Measurements from ENCODE around the gene SORCS1. TPM values are rescaled to one million over a fixed set of nuclear protein-coding genes. Genes with fewer than 3 reads are reported as not detected.

The SORCS1 gene
- polyA plus RNA-seq, 3 donors, result 0.09 TPM; not detected in 2

DNA sequence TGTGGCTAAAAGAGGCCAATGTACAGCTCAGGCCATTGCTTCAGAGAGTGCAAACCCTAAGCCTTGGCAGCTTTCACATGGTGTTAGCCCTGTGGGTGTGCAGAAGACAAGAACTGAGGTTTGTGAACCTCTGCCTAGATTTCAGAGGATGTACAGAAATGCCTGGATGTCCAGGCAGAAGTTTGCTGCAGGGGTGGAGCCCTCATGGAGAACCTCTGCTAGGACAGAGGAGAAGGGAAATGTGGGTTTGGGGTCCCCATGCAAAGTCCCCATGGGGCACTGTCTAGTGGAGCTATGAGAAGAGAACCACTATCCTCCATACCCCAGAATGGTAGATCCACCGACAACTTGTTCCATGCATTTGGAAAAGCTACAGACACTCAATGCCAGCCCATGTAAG, 12.4 kb downstream of the SORCS1 start:
- H3K27me3 Mint-ChIP-seq (ENCODE audit: low read depth in 3 of 3), result no peaks in the 10 kb centered on the region
- no peak overlapping the region for H3K9ac ChIP-seq (ENCODE audit: insufficient read depth, low read length, poor library complexity, severe bottlenecking)
- intact Hi-C loops (cut with micrococcal nuclease), result no loop called here
- TF ChIP-seq, protein P1, sequence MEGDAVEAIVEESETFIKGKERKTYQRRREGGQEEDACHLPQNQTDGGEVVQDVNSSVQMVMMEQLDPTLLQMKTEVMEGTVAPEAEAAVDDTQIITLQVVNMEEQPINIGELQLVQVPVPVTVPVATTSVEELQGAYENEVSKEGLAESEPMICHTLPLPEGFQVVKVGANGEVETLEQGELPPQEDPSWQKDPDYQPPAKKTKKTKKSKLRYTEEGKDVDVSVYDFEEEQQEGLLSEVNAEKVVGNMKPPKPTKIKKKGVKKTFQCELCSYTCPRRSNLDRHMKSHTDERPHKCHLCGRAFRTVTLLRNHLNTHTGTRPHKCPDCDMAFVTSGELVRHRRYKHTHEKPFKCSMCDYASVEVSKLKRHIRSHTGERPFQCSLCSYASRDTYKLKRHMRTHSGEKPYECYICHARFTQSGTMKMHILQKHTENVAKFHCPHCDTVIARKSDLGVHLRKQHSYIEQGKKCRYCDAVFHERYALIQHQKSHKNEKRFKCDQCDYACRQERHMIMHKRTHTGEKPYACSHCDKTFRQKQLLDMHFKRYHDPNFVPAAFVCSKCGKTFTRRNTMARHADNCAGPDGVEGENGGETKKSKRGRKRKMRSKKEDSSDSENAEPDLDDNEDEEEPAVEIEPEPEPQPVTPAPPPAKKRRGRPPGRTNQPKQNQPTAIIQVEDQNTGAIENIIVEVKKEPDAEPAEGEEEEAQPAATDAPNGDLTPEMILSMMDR (IDR thresholded peaks at IDR 0.05), result no peak
- DNase-seq, result no peak
- no peak overlapping the region for H2AFZ ChIP-seq (ENCODE audit: insufficient read depth, low read depth, low read length, poor library complexity, severe bottlenecking)
- H3K79me2 ChIP-seq (ENCODE audit: insufficient read depth, low read length), result no peaks in the 10 kb centered on the region
- peaks cover 10 to 20% (median 12%) of the 10 kb centered on the region in 7 donors for H3K9me3 Mint-ChIP-seq
- H4K20me1 ChIP-seq (ENCODE audit: insufficient read depth, low read length), result no peaks in the 10 kb centered on the region
- H3K36me3 Mint-ChIP-seq, result no peaks in the 10 kb centered on the region
- no peaks in the 10 kb centered on the region for H3K27me3 ChIP-seq (ENCODE audit: control insufficient read depth in 2 of 2, insufficient read depth in 2 of 2, low read length in 2 of 2)
- no peak overlapping the region for H3K4me3 ChIP-seq (replicated peaks in 1 of 3; ENCODE audit: low read depth in 2 of 3, low read length in 3 of 3)
- H3K4me3 Mint-ChIP-seq, result no peak overlapping the region
- no peaks in the 10 kb centered on the region for H3K36me3 ChIP-seq (replicated peaks in 1 of 2; ENCODE audit: control insufficient read depth in 1 of 2, insufficient read depth in 2 of 2, low read length in 2 of 2)
- no peak overlapping the region for H3K27ac Mint-ChIP-seq
- no peak overlapping the region for H3K27ac ChIP-seq (ENCODE audit: low read depth in 1 of 2, low read length in 2 of 2)
- no peaks in the 10 kb centered on the region for H3K4me1 Mint-ChIP-seq
- peaks cover 16 to 17% of the 10 kb centered on the region in 2 donors for H3K9me3 ChIP-seq (replicated peaks in 1 of 2; ENCODE audit: control insufficient read depth in 1 of 2, insufficient read depth in 1 of 2, low read length in 2 of 2)
- H3K4me1 ChIP-seq (ENCODE audit: control insufficient read depth in 1 of 2, insufficient read depth in 2 of 2, low read length in 2 of 2), result no peaks in the 10 kb centered on the region
- no peak overlapping the region for H3K4me2 ChIP-seq (replicated peaks; ENCODE audit: extremely low read depth, low read length, poor library complexity, severe bottlenecking)
- WGBS (ENCODE audit: insufficient coverage), result no CpG with 5 or more reads among the region's 1 CpG

DNA sequence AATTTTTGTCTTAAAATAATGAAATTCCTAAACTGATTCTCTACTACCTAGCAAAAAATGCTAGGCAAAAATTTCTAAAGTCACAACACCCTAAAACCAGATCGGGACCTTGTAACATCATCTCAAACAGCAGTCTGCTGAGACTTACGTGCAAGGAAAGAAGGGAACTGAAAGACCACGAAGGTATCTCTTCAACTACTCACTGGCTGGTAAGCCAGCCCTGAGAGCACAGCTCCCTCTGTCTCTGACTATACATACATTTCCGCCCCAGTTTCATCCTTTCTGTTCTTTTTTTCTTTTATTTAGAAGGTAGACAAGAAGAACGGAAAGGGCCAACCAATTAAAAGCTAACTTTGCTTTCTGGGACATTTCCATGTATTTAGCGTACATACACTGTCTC, 15.6 kb downstream of the SORCS1 start:
- no peak overlapping the region for H3K4me3 ChIP-seq (replicated peaks in 1 of 3; ENCODE audit: low read depth in 2 of 3, low read length in 3 of 3)
- H3K27ac Mint-ChIP-seq, result no peak overlapping the region
- 94% methylated on average over 3 of the region's 6 CpGs for WGBS (ENCODE audit: insufficient coverage)

More for the DNA sequence above, 15.6 kb downstream of the SORCS1 start:
- Histone ChIP-seq H3K27me3 (ENCODE audit: control insufficient read depth in 2 of 2, insufficient read depth in 2 of 2, low read length in 2 of 2) (no peaks in the 10 kb centered on the region), H3K9ac (ENCODE audit: insufficient read depth, low read length, poor library complexity, severe bottlenecking) (no peak overlapping the region), H4K20me1 (ENCODE audit: insufficient read depth, low read length) (no peaks in the 10 kb centered on the region), H3K27ac (ENCODE audit: low read depth in 1 of 2, low read length in 2 of 2) (no peak overlapping the region), H3K4me1 (ENCODE audit: control insufficient read depth in 1 of 2, insufficient read depth in 2 of 2, low read length in 2 of 2) (no peaks in the 10 kb centered on the region), H3K36me3 (replicated peaks in 1 of 2; ENCODE audit: control insufficient read depth in 1 of 2, insufficient read depth in 2 of 2, low read length in 2 of 2) (no peaks in the 10 kb centered on the region), H2AFZ (ENCODE audit: insufficient read depth, low read depth, low read length, poor library complexity, severe bottlenecking) (no peak overlapping the region), H3K79me2 (ENCODE audit: insufficient read depth, low read length) (no peaks in the 10 kb centered on the region), H3K9me3 (replicated peaks in 1 of 2; ENCODE audit: control insufficient read depth in 1 of 2, insufficient read depth in 1 of 2, low read length in 2 of 2) (peaks cover 16 to 17% of the 10 kb centered on the region in 2 donors), H3K4me2 (replicated peaks; ENCODE audit: extremely low read depth, low read length, poor library complexity, severe bottlenecking) (no peak overlapping the region)
- Mint-ChIP-seq H3K36me3 (no peaks in the 10 kb centered on the region), H3K4me3 (no peak overlapping the region), H3K9me3 (peaks cover 10 to 20% (median 12%) of the 10 kb centered on the region in 7 donors), H3K4me1 (no peaks in the 10 kb centered on the region), H3K27me3 (ENCODE audit: low read depth in 3 of 3) (peaks cover 0 to under 1% (median 0%) of the 10 kb centered on the region in 3 donors)
- intact Hi-C loops (cut with micrococcal nuclease), result no loop called here
- DNase-seq, result no peak
- TF ChIP-seq, protein P1 (IDR thresholded peaks at IDR 0.05), result no peak

Data from CD14-positive monocyte (primary cell).